Endothelial cell (in vitro differentiated cells): Measurements from ENCODE around the gene C5orf46. TPM values are rescaled to one million over a fixed set of nuclear protein-coding genes. Genes with fewer than 3 reads are reported as not detected.

Source experiments
- DNase-seq: peaks from one replicate; pipeline ENCODE4 v3.0.0; 2021; ENCODE audit warnings: low spot score
- H3K27ac Mint-ChIP-seq: one replicate; pipeline ENCODE4 v1.8.0; 2021; ENCODE audit warnings: mixed read lengths, inconsistent platforms; ENCODE audit not compliant: unreplicated experiment
- H3K27me3 Mint-ChIP-seq: one replicate; pipeline ENCODE4 v1.8.0; 2021; ENCODE audit warnings: mild to moderate bottlenecking, moderate library complexity, mixed read lengths, inconsistent platforms; ENCODE audit not compliant: unreplicated experiment
- H3K36me3 Mint-ChIP-seq: one replicate; pipeline ENCODE4 v1.8.0; 2021; ENCODE audit warnings: mild to moderate bottlenecking, low read depth, mixed read lengths, inconsistent platforms; ENCODE audit not compliant: unreplicated experiment
- H3K4me1 Mint-ChIP-seq: one replicate; pipeline ENCODE4 v1.8.0; 2021; ENCODE audit warnings: mild to moderate bottlenecking, mixed read lengths, inconsistent platforms; ENCODE audit not compliant: unreplicated experiment
- H3K4me3 Mint-ChIP-seq: one replicate; pipeline ENCODE4 v1.8.0; 2021; ENCODE audit warnings: mild to moderate bottlenecking, mixed read lengths, inconsistent platforms; ENCODE audit not compliant: unreplicated experiment
- H3K9me3 Mint-ChIP-seq: one replicate; pipeline ENCODE4 v1.8.0; 2021; ENCODE audit warnings: mixed read lengths, inconsistent platforms; ENCODE audit not compliant: unreplicated experiment
- CTCF ChIP-seq: fragments of 200-600 bp; sonication (generic); IDR thresholded peaks from one replicate; pipeline ENCODE4 v1.5.0; 2021; ENCODE audit warnings: antibody characterized with exemption; ENCODE audit not compliant: unreplicated experiment
- total RNA-seq: library from RNA; stranded (reverse); fragmentation: NEBNext Ultra II Directional; extraction: Animal tissue kit (Norgen Biotek cat#: 25700); gene quantifications from one replicate; pipeline ENCODE4 v1.2.1, GENCODE V29; 2021; ENCODE audit not compliant: unreplicated experiment

C5orf46 gene
- total RNA-seq, 1 donor from 2014 or later = not detected

DNA sequence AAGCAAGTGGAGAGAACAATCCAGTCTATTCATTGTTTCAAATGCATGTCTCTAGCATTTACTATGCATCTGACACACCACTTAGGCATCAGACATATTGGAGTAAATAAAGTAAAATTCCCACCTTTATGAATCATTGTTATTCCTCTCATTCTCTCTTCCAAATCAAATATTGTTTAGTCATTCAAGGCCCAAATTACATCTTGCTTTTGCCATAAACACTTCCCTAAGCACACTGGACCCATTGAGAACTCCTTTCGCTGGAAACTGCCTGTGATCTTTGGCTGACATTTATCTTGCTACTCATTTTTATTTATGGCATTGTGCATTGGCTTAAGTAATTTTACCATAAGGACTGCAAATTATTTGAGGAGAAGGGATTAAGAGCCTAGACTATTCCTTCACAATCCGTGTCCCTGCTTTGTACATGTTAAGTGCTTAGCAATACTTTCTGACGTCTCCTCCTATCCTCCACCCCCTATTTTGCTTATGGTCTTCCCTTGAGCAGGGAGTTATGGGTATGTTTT, 7.4 kb downstream of the C5orf46 start:
- no peaks in the 10 kb centered on the region for H3K27me3 Mint-ChIP-seq
- DNase-seq = no peak
- no peak for TF ChIP-seq CTCF

GRCh38 chr5:147895864-147896263, 10.5 kb downstream of the C5orf46 start:
- Mint-ChIP-seq H3K36me3 (no peaks in the 10 kb centered on the region), H3K27ac (no peak overlapping the region), H3K9me3 (no peaks in the 10 kb centered on the region), H3K4me1 (no peaks in the 10 kb centered on the region), H3K27me3 (no peaks in the 10 kb centered on the region), H3K4me3 (no peak overlapping the region)
- TF ChIP-seq CTCF = no peak
- DNase-seq = no peak

More for the DNA sequence above, 7.4 kb downstream of the C5orf46 start:
- no peaks in the 10 kb centered on the region for H3K4me1 Mint-ChIP-seq
- no peak overlapping the region for H3K27ac Mint-ChIP-seq
- no peaks in the 10 kb centered on the region for H3K9me3 Mint-ChIP-seq
- H3K4me3 Mint-ChIP-seq = no peak overlapping the region
- H3K36me3 Mint-ChIP-seq = no peaks in the 10 kb centered on the region

GRCh38 chr5:147893820-147894219, 12.5 kb downstream of the C5orf46 start:
- Mint-ChIP-seq H3K4me3 (no peak overlapping the region), H3K27ac (no peak overlapping the region)

GRCh38 chr5:147892696-147893296, 13.5 kb downstream of the C5orf46 start:
- Mint-ChIP-seq H3K4me1 (no peaks in the 10 kb centered on the region), H3K27me3 (no peaks in the 10 kb centered on the region), H3K36me3 (no peaks in the 10 kb centered on the region), H3K4me3 (no peak overlapping the region), H3K9me3 (no peaks in the 10 kb centered on the region), H3K27ac (no peak overlapping the region)
- no peak for TF ChIP-seq CTCF
- DNase-seq = no peak

More at GRCh38 chr5:147893820-147894219, 12.5 kb downstream of the C5orf46 start:
- Mint-ChIP-seq H3K36me3 (no peaks in the 10 kb centered on the region), H3K4me1 (no peaks in the 10 kb centered on the region), H3K9me3 (no peaks in the 10 kb centered on the region), H3K27me3 (no peaks in the 10 kb centered on the region)
- DNase-seq = no peak
- TF ChIP-seq CTCF = no peak

- Mint-ChIP-seq H3K27me3 (no peaks in the 10 kb centered on the region), H3K4me1 (peaks cover 7% of the 10 kb centered on the region), H3K36me3 (no peaks in the 10 kb centered on the region), H3K9me3 (no peaks in the 10 kb centered on the region), H3K27ac (no peak overlapping the region), H3K4me3 (no peak overlapping the region)
- DNase-seq = no peak
- TF ChIP-seq CTCF = no peak
Observed at GRCh38 chr5:147887930-147888329, 18.4 kb downstream of the C5orf46 start.
